B cell (primary cell): Measurements from ENCODE around the gene REG1A.

ENCODE experiments used
- CTCF ChIP-seq: fragments of 200-600 bp; IDR thresholded peaks from one replicate; pipeline ENCODE4 v1.8.0; 2022; ENCODE audit warnings: antibody characterized with exemption, mild to moderate bottlenecking
- EZH2 ChIP-seq: IDR thresholded peaks from 2 replicates; pipeline ENCODE4 v1.6.1; 2012; ENCODE audit warnings: borderline replicate concordance, low read depth, mild to moderate bottlenecking, moderate library complexity, low read length; ENCODE audit not compliant: insufficient read depth, poor library complexity, severe bottlenecking

- no peak for TF ChIP-seq CTCF
- no peak for TF ChIP-seq EZH2
Measured at GRCh38 chr2:79084495-79085135, 35.7 kb upstream of the REG1A start.
